ENCODE measurements around the gene EDEM3.

Gene EDEM3

GRCh38 chr1:184665360-184665759 is 89.3 kb downstream of the EDEM3 start:
- DNase-seq, result no peak

DNA sequence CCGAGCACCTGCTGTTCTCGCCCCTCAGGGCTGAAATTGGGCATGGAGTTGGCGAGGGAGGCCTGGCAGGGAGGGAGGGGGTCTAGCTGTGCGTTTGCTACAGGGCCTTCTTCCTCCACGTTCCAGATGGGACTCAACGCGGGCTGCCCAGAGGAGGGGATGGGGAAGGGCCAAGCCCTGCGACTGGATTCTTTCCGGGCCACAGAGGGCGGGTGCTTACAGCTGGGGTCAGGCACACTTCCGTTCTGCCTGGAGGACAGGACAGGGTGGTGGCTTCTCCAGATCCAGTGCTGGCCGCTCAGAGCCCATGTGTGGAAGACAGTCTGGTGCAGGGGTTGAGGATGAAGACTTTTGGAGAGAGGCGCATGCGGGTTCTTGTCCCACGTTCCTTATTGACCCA is 90.0 kb downstream of the EDEM3 start:
- no peak for DNase-seq

- DNase-seq, result no peak
Measured at GRCh38 chr1:184664042-184664660, 90.5 kb downstream of the EDEM3 start.

- no peak for DNase-seq
Measured at GRCh38 chr1:184661801-184662200, 92.9 kb downstream of the EDEM3 start.

GRCh38 chr1:184660462-184661191 is 94.0 kb downstream of the EDEM3 start:
- no peak for DNase-seq

DNA sequence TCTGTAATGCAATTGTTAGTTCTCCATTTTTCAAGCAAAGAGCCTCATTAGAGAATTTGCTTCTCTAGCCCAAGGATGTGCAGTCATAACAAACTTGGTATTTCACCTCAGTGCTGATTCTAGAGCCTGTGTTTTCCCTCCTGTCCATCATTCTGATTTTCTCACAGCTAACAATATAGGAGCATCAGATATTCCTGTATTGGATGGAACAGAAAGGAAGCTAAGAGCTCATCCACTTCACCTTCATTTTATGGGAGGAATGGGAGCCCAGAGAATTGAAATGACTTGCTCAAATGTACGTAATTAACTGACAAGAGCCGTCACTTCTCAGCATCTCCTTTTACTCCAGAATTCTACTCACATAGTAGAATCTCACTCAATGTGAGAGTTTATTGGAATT is 96.6 kb downstream of the EDEM3 start:
- no peak for DNase-seq

- DNase-seq, result no peak
Measured at GRCh38 chr1:184656221-184656620, 98.4 kb downstream of the EDEM3 start.

DNA sequence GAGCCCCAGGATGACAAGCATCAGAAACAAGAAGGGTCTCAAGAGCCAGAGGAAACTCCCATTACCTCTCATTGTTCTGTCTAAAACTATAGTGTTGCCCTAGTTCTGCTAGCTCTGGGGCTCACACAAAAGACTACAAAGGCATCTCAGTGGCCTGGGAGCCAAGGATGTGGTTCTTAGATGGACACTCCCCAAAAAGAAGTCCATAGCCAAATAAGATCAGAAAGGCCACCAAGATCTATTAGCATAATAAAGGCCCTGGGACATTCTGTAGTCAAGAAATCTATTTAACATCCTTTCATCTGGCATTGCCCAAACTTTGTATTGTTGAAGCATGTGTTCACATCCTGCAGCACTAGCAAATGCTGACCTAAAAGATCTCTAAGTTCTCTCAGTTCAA is 99.5 kb downstream of the EDEM3 start:
- no peak for DNase-seq

DNA sequence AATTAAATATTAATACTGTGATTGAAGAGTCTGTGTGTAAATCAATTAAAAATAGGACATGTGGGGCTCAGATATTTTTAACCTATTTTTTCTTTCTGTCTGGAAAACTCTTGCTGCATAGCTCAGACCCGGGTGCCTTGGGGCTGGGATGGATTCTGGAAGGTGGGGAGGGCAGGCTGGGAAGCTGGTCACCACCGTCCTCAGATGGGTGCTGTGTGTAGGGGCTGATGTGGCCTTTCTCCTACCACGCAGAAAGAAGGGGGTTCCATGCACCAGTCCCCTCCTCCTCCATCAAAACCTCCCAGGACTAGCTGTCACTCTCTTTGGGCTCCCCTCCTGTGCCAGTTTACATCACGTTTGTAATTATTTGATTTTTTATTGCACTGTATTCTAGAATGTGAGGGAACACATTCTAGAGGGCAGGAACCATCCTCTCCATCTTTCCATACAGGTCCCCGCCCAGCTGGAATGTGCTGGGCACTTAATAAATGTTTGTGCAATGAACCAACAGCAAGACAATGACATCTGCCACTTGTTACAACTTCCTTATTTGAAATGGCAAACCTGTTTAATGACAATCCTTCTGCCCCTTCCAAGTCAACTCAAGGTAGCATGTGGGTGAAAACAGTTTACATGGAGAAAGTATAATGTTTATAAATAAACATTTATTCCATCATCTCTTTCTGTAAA is 104.3 kb downstream of the EDEM3 start:
- no peak for DNase-seq

GRCh38 chr1:184649451-184649888 is 105.2 kb downstream of the EDEM3 start:
- no peak for DNase-seq

- no peak for DNase-seq
Measured at GRCh38 chr1:184648856-184649201, 105.8 kb downstream of the EDEM3 start.

DNA sequence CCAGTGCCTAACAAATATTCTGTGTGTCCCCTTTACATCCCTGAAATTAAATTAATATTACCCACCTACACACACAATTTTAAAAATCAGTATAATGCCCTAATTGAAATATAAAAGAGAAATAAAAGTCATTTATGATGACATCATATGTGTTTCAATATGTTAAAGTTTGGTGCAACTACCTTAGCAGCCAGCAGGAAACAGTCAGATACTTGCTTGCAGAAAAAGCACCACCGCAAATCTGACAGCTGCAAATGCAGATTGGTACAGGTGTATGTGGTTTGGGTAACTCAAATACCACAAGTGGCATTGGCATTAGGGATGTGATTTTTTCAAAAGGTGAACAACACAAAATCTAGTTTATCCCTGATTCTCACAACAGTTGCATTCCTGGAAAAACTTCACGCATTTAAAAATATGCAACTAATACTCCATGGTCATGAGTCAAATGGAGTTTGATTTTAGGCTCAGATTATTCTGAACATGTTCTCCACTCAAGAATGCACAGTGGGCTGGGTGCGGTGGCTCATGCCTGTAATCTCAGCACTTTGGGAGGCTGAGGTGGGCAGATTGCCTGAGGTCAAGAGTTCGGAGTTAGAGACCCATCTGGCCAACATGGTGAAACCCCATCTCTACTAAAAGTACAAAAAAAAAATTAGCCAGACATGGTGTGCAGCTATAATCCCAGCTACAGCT is 106.3 kb downstream of the EDEM3 start:
- DNase-seq, result no peak

GRCh38 chr1:184647471-184647870 is 107.2 kb downstream of the EDEM3 start:
- no peak for DNase-seq

GRCh38 chr1:184646824-184647223 is 107.8 kb downstream of the EDEM3 start:
- no peak for DNase-seq

- DNase-seq, result no peak
Measured at GRCh38 chr1:184646178-184646701, 108.4 kb downstream of the EDEM3 start.

GRCh38 chr1:184644771-184645170 is 109.9 kb downstream of the EDEM3 start:
- no peak for DNase-seq

DNA sequence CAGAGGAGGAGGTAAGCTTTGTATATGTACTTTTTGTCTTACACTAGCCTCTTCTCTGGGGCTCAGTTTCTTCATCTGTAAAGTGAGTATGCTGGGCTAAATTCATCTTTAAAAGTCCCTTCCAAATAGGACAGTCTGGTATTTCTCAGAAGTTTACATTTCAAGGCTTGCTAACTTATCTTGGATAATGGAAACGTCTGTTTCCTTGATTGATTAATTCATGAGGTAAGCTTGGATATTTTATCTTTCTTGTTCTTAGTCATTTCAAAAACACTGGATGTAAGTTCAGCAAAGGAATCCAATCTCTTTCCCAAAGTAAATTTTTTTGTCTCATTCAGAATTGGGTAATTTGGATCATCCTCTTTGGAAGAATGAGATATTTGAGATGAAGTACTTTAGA is 111.0 kb downstream of the EDEM3 start:
- DNase-seq, result no peak

- DNase-seq, result no peak
Measured at GRCh38 chr1:184641894-184642293, 112.8 kb downstream of the EDEM3 start.

- no peak for DNase-seq
Measured at GRCh38 chr1:184640505-184640904, 114.2 kb downstream of the EDEM3 start.

All from NCI-H1436 treated with DMSO at 0.1 percent for 48 hours (cell line).